ENCODE measurements around the gene CCM2.

The CCM2 gene

DNA sequence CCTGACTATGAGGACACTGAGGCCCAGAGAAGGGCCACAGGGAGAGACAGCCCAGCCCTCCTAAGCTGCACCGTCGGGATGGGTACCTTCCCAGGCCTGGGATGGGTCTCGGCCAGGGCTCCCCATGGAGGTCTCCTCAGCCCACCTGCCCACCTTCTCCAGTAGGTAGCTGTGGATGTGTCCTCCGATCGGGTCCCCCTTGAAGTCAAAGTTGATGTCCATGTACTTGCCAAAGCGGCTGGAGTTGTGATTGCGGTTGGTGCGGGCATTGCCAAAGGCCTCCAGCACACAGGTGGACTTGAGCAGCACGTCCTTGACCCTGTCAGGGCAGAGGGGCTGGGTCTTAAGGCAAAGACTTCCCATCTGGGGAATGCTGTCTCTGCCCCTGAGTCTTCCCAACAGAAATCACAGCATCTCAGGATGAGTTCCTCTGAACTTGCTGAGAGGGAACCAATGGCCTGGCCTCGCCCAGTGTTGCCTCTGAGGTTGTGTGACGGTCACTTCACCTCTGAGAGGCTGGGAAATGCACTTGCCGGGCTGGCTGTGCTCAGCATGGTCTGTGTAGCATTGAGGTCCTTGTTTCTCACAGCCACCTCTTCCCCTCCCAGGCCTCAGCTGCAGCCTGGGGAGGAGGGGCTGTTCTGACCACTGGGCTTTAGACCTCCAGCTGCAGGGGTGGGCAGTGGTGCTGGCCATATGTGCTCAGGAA, 24.5 kb upstream of the CCM2 start:
- no peak for DNase-seq (ENCODE audit: low read depth, low spot score)
- Histone ChIP-seq H3K4me1 (ENCODE audit: insufficient read depth, insufficient read length) (peaks cover 4% of the 10 kb centered on the region), H3K27me3 (ENCODE audit: insufficient read depth, insufficient read length) (peaks cover 3% of the 10 kb centered on the region), H3K9me3 (ENCODE audit: insufficient read depth, low read length) (no peaks in the 10 kb centered on the region), H3K9ac (ENCODE audit: insufficient read length, low read depth) (no peak overlapping the region), H3K36me3 (ENCODE audit: insufficient read depth, insufficient read length, low read length) (no peaks in the 10 kb centered on the region), H3K4me3 (ENCODE audit: insufficient read length, low read depth) (no peak overlapping the region)
- no peak for TF ChIP-seq SUZ12 (IDR thresholded peaks at IDR 0.05; ENCODE audit: extremely low read depth, insufficient read depth, insufficient read length)
- TF ChIP-seq ZNF274 (IDR thresholded peaks at IDR 0.05; ENCODE audit: low read depth, low read length): no peak
- TF ChIP-seq YY1 (IDR thresholded peaks at IDR 0.05; ENCODE audit: insufficient read depth, insufficient read length): no peak

DNA sequence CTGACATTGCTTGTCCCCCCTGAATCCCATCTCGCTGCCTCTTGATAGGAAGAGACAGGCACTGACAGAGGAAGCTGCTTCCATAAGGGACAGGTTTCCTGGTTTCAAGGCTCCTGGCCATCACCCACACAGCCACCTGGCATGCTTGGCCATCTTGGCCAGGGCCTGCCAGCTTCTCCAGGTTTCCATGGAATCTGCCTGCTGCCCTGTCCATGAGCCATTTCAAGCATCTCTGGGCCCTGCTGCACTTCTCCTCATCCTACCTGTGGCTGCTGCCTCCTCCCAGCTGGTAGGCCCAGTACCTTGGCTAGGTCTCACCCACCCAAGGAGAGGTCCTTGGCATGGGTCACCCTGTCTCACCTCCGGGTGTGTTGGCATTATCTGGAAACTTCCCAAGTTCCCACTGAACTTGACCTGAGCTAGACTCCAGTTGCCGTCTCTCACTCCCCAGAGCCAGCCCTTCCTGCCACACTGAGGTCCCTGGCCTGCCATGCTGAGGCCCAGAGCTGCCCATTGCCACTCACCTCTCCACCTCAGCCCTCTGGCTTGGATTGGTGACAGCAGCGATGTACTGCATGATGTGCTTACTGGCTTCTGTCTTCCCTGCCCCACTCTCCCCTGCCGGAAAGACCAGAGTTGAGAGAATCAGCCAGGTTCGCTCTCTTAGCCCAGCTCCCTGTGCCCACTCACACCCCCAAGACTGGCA, 23.8 kb upstream of the CCM2 start:
- peaks cover 4% of the 10 kb centered on the region for H3K4me1 ChIP-seq (ENCODE audit: insufficient read depth, insufficient read length)
- no peak for TF ChIP-seq ZNF274 (IDR thresholded peaks at IDR 0.05; ENCODE audit: low read depth, low read length)
- TF ChIP-seq SUZ12 (IDR thresholded peaks at IDR 0.05; ENCODE audit: extremely low read depth, insufficient read depth, insufficient read length): no peak
- TF ChIP-seq YY1 (IDR thresholded peaks at IDR 0.05; ENCODE audit: insufficient read depth, insufficient read length): no peak
- no peak for DNase-seq (ENCODE audit: low read depth, low spot score)
- peaks cover 3% of the 10 kb centered on the region for H3K27me3 ChIP-seq (ENCODE audit: insufficient read depth, insufficient read length)
- no peak overlapping the region for H3K4me3 ChIP-seq (ENCODE audit: insufficient read length, low read depth)
- no peaks in the 10 kb centered on the region for H3K36me3 ChIP-seq (ENCODE audit: insufficient read depth, insufficient read length, low read length)
- no peaks in the 10 kb centered on the region for H3K9me3 ChIP-seq (ENCODE audit: insufficient read depth, low read length)
- H3K9ac ChIP-seq (ENCODE audit: insufficient read length, low read depth): no peak overlapping the region

DNA sequence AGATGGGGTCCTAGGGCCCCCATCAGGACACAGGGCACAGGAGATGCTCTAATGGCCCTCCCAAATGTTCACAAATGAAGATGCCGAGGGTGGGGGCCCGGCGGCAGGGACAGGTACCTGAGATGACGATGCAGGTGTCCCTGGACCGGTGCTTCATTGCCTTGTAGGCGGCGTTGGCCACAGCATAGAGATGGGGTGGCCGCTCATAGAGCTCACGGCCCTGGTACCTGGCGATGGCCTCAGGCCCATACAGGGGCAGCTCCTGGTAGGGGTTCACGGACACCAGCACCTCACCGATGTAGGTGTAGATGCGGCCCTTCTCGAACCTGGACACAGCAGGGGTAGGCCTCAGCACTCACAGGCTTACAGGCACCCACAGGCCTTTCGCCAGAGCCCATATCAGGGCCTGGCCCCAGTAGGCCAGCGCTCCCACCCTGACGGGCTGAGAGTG, 23.2 kb upstream of the CCM2 start:
- Histone ChIP-seq H3K36me3 (ENCODE audit: insufficient read depth, insufficient read length, low read length) (no peaks in the 10 kb centered on the region), H3K9ac (ENCODE audit: insufficient read length, low read depth) (no peak overlapping the region), H3K27me3 (ENCODE audit: insufficient read depth, insufficient read length) (peaks cover 3% of the 10 kb centered on the region), H3K9me3 (ENCODE audit: insufficient read depth, low read length) (no peaks in the 10 kb centered on the region), H3K4me3 (ENCODE audit: insufficient read length, low read depth) (no peak overlapping the region), H3K4me1 (ENCODE audit: insufficient read depth, insufficient read length) (peaks cover 4% of the 10 kb centered on the region)
- no peak for DNase-seq (ENCODE audit: low read depth, low spot score)
- no peak for TF ChIP-seq ZNF274 (IDR thresholded peaks at IDR 0.05; ENCODE audit: low read depth, low read length)
- TF ChIP-seq YY1 (IDR thresholded peaks at IDR 0.05; ENCODE audit: insufficient read depth, insufficient read length): no peak
- TF ChIP-seq SUZ12 (IDR thresholded peaks at IDR 0.05; ENCODE audit: extremely low read depth, insufficient read depth, insufficient read length): no peak

DNA sequence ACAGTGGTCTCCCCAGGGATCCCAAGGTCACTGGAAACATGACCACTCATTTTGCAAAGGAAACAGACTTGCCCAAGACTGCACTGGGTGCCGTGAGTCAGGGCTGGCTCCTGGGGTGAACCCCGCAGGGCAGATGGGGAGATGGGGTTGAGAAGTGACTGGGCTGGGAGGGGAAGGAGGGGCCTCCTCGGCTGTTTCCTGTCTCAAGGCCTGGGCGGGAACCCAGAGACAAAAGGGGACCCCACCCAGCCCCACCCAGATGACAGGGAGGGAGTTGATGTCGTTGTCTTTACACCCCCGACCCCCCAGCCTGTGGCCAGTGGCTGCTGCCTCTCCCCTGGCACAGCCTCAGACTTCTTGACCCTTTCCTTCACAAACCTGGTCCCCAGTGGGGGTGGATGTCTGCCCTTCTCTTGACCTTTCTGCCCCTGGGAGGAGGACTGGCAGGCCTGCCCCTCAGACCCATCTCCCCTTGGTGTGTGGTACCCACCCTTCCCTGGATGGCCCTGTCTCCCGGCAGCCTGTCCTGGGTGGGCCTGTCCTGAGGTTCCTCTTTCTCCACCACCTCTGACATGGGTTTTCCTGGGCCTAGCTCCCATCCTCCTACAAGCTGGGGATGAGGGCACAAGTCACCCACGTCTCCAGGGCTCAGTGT, 22.6 kb upstream of the CCM2 start:
- Histone ChIP-seq H3K9me3 (ENCODE audit: insufficient read depth, low read length) (no peaks in the 10 kb centered on the region), H3K9ac (ENCODE audit: insufficient read length, low read depth) (no peak overlapping the region), H3K4me3 (ENCODE audit: insufficient read length, low read depth) (no peak overlapping the region), H3K4me1 (ENCODE audit: insufficient read depth, insufficient read length) (peaks cover 4% of the 10 kb centered on the region), H3K36me3 (ENCODE audit: insufficient read depth, insufficient read length, low read length) (no peaks in the 10 kb centered on the region), H3K27me3 (ENCODE audit: insufficient read depth, insufficient read length) (peaks cover 3% of the 10 kb centered on the region)
- TF ChIP-seq ZNF274 (IDR thresholded peaks at IDR 0.05; ENCODE audit: low read depth, low read length) (no peak), YY1 (IDR thresholded peaks at IDR 0.05; ENCODE audit: insufficient read depth, insufficient read length) (no peak), SUZ12 (IDR thresholded peaks at IDR 0.05; ENCODE audit: extremely low read depth, insufficient read depth, insufficient read length) (no peak)
- no peak for DNase-seq (ENCODE audit: low read depth, low spot score)

DNA sequence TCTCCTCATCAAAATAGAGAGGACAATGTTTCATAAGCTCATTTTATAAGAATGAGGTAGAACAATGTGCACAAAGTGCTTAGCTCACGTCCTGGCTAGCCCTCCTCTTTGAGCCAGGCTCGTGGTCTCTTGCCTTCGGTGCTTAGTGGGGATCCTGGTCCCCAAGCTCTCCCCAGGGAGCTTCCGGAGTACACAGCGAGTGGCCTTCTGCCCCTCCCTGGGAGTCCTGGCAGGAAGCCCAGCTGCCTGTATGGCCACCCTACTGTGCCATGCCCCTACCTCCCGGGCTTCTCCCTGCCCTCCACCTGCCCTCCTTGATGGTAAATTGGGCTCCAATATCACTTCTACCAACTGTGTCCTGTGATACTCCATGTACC, 22.1 kb upstream of the CCM2 start:
- Histone ChIP-seq H3K36me3 (ENCODE audit: insufficient read depth, insufficient read length, low read length) (no peaks in the 10 kb centered on the region), H3K9ac (ENCODE audit: insufficient read length, low read depth) (no peak overlapping the region), H3K4me3 (ENCODE audit: insufficient read length, low read depth) (no peak overlapping the region), H3K27me3 (ENCODE audit: insufficient read depth, insufficient read length) (peaks cover 3% of the 10 kb centered on the region), H3K4me1 (ENCODE audit: insufficient read depth, insufficient read length) (peaks cover 4% of the 10 kb centered on the region), H3K9me3 (ENCODE audit: insufficient read depth, low read length) (no peaks in the 10 kb centered on the region)
- DNase-seq (ENCODE audit: low read depth, low spot score): no peak
- TF ChIP-seq ZNF274 (IDR thresholded peaks at IDR 0.05; ENCODE audit: low read depth, low read length): no peak
- TF ChIP-seq SUZ12 (IDR thresholded peaks at IDR 0.05; ENCODE audit: extremely low read depth, insufficient read depth, insufficient read length): no peak
- no peak for TF ChIP-seq YY1 (IDR thresholded peaks at IDR 0.05; ENCODE audit: insufficient read depth, insufficient read length)

DNA sequence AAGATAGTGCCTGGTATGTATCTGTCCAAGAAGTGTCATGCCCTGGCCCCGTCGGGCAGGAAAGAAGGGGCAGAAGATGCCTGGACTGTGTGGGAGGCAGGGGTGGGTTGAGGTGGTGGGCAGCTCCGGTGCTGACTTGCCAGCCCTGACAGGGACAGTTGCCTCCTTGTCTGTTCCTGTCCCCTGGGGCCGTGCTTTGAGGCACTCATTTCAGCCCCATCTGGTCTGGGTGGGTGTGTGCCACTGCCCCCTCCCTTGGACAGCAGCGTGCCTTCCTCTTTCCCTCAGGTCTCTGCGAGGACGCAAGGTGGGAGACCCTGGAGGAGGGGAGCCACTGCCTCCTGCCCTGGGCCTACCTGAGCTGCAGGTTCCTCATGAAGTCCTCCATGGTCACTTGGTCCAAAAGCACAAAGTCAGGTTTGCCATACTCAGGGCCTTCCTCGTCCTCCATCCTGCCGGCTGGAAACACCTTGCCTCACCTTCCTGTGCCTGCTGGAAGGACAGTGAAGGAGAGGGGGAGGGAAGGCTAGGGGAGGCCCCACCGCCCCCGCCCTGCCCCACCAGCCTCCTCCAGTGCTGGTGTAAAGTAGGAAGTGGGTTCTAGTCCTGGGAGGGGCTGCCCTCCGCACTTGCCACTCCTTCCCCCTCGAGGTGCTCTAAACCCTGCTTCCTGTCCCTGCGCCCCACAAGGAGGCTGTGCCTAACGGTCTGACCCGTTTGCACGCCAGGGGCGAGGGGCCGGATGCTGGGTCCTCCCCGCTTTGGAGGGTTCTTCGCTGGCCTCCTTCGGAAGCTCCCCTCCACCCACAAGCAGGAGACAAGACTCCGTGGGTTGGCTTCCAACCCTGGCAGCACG, 21.3 kb upstream of the CCM2 start, which contains the start of gene MYO1G:
Gene MYO1G, minus strand, starts transcription at position 505 of the 856 bp plus-strand sequence. Its CDS starts 54 bp downstream, at position 451.
- Histone ChIP-seq H3K4me3 (ENCODE audit: insufficient read length, low read depth) (no peak within 1 kb of the TSS), H3K27me3 (ENCODE audit: insufficient read depth, insufficient read length) (no peaks in the 10 kb centered on the region), H3K4me1 (ENCODE audit: insufficient read depth, insufficient read length) (peaks cover 4% of the 10 kb centered on the region), H3K9me3 (ENCODE audit: insufficient read depth, low read length) (no peaks in the 10 kb centered on the region), H3K9ac (ENCODE audit: insufficient read length, low read depth) (no peak within 1 kb of the TSS), H3K36me3 (ENCODE audit: insufficient read depth, insufficient read length, low read length) (no peaks in the 10 kb centered on the region)
- no peak for DNase-seq (ENCODE audit: low read depth, low spot score)
- no peak for TF ChIP-seq SUZ12 (IDR thresholded peaks at IDR 0.05; ENCODE audit: extremely low read depth, insufficient read depth, insufficient read length)
- TF ChIP-seq YY1 (IDR thresholded peaks at IDR 0.05; ENCODE audit: insufficient read depth, insufficient read length): no peak
- no peak for TF ChIP-seq ZNF274 (IDR thresholded peaks at IDR 0.05; ENCODE audit: low read depth, low read length)

All from NT2/D1 (cell line).